H9 (cell line): ENCODE measurements around the gene FFAR3. TPM values are rescaled to one million over a fixed set of nuclear protein-coding genes. Genes with fewer than 3 reads are reported as not detected.

Source experiments
- DNase-seq: peaks from one replicate; pipeline ENCODE4 v3.0.0-alpha.2; 2017
- H2AFZ ChIP-seq: one replicate; pipeline ENCODE4 v1.6.1; 2013; ENCODE audit warnings: mild to moderate bottlenecking, low read length, control low read depth, moderate library complexity
- H2AK5ac ChIP-seq: 2 replicates; pipeline ENCODE4 v1.6.1; 2013; ENCODE audit warnings: low read length, control low read depth, mixed read lengths; ENCODE audit not compliant: insufficient read length
- H2BK120ac ChIP-seq: one replicate; pipeline ENCODE4 v1.6.1; 2013; ENCODE audit warnings: low read depth, mild to moderate bottlenecking, low read length, control low read depth, inconsistent platforms; ENCODE audit not compliant: poor library complexity, severe bottlenecking
- H2BK12ac ChIP-seq: 2 replicates; pipeline ENCODE4 v1.6.1; 2013; ENCODE audit warnings: low read length, control low read depth, mixed read lengths, low read depth; ENCODE audit not compliant: insufficient read length
- H2BK15ac ChIP-seq: 2 replicates; pipeline ENCODE4 v1.6.1; 2013; ENCODE audit warnings: low read depth, low read length, control low read depth
- H2BK20ac ChIP-seq: one replicate; pipeline ENCODE4 v1.6.1; 2013; ENCODE audit warnings: low read depth, mild to moderate bottlenecking, low read length, control low read depth, inconsistent platforms; ENCODE audit not compliant: poor library complexity, severe bottlenecking
- H2BK5ac ChIP-seq: 2 replicates; pipeline ENCODE4 v1.6.1; 2013; ENCODE audit warnings: low read length, control low read depth, mixed read lengths; ENCODE audit not compliant: insufficient read length
- H3K14ac ChIP-seq: 2 replicates; pipeline ENCODE4 v1.6.1; 2013; ENCODE audit warnings: low read length, control low read depth; ENCODE audit not compliant: insufficient read depth
- H3K18ac ChIP-seq: 2 replicates; pipeline ENCODE4 v1.6.1; 2013; ENCODE audit warnings: low read depth, mild to moderate bottlenecking, mixed read lengths, low read length, control low read depth; ENCODE audit not compliant: insufficient read length
- H3K23ac ChIP-seq: 2 replicates; pipeline ENCODE4 v1.6.1; 2013; ENCODE audit warnings: low read length, control low read depth, mixed read lengths, low read depth; ENCODE audit not compliant: insufficient read length
- H3K23me2 ChIP-seq: 2 replicates; pipeline ENCODE4 v1.6.1; 2013; ENCODE audit warnings: low read depth, mild to moderate bottlenecking, mixed read lengths, low read length, control low read depth; ENCODE audit not compliant: insufficient read length, poor library complexity, severe bottlenecking
- H3K27ac ChIP-seq: 2 replicates; pipeline ENCODE4 v1.5.1; 2013; ENCODE audit warnings: low read length, control low read depth, mixed read lengths, low read depth; ENCODE audit not compliant: insufficient read length
- H3K27me3 ChIP-seq: 2 replicates; pipeline ENCODE4 v1.6.1; 2013; ENCODE audit warnings: low read length, control low read depth, inconsistent platforms; ENCODE audit not compliant: insufficient read depth
- H3K4ac ChIP-seq: 2 replicates; pipeline ENCODE4 v1.6.1; 2013; ENCODE audit warnings: low read depth, mild to moderate bottlenecking, control low read depth, inconsistent platforms, low read length, moderate library complexity
- H3K4me1 ChIP-seq: 2 replicates; pipeline ENCODE4 v1.6.1; 2013; ENCODE audit warnings: low read length, control low read depth, inconsistent platforms; ENCODE audit not compliant: insufficient read depth
- H3K4me2 ChIP-seq: 2 replicates; pipeline ENCODE4 v1.6.1; 2013; ENCODE audit warnings: low read length, control low read depth, mixed read lengths; ENCODE audit not compliant: insufficient read length, insufficient read depth
- H3K56ac ChIP-seq: 2 replicates; pipeline ENCODE4 v1.6.1; 2013; ENCODE audit warnings: low read depth, mild to moderate bottlenecking, mixed read lengths, low read length, control low read depth; ENCODE audit not compliant: insufficient read length
- H3K79me1 ChIP-seq: 2 replicates; pipeline ENCODE4 v1.6.1; 2013; ENCODE audit warnings: low read depth, mild to moderate bottlenecking, moderate library complexity, low read length, control low read depth, inconsistent platforms; ENCODE audit not compliant: insufficient read depth, poor library complexity, severe bottlenecking
- H3K79me2 ChIP-seq: 2 replicates; pipeline ENCODE4 v1.6.1; 2013; ENCODE audit warnings: low read length, control low read depth, inconsistent platforms; ENCODE audit not compliant: insufficient read depth
- H3K9ac ChIP-seq: 2 replicates; pipeline ENCODE4 v1.6.1; 2013; ENCODE audit warnings: low read length, control low read depth, mixed read lengths; ENCODE audit not compliant: insufficient read length; ENCODE audit errors: extremely low read depth
- H3K9me3 ChIP-seq: one replicate; pipeline ENCODE4 v1.6.1; 2013; ENCODE audit warnings: low read depth, low read length, inconsistent platforms; ENCODE audit not compliant: control insufficient read depth
- H3T11ph ChIP-seq: one replicate; pipeline ENCODE4 v1.6.1; 2013; ENCODE audit warnings: mild to moderate bottlenecking, low read length, control low read depth, inconsistent platforms
- H4K20me1 ChIP-seq: one replicate; pipeline ENCODE4 v1.6.1; 2013; ENCODE audit not compliant: control insufficient read depth, insufficient read length, insufficient read depth
- H4K5ac ChIP-seq: 2 replicates; pipeline ENCODE4 v1.6.1; 2013; ENCODE audit warnings: low read depth, mild to moderate bottlenecking, mixed read lengths, low read length, control low read depth; ENCODE audit not compliant: insufficient read length
- H4K8ac ChIP-seq: replicated peaks from 2 replicates; pipeline ENCODE4 v1.6.1; 2013; ENCODE audit warnings: low read length, control low read depth, mixed read lengths, low read depth; ENCODE audit not compliant: insufficient read length
- H4K91ac ChIP-seq: 2 replicates; pipeline ENCODE4 v1.6.1; 2013; ENCODE audit warnings: low read depth, mild to moderate bottlenecking, moderate library complexity, mixed read lengths, low read length, control low read depth; ENCODE audit not compliant: insufficient read length
- H3K27ac Mint-ChIP-seq, 3 experiments: 2 replicates in 2 of 3; 3 replicates in 1 of 3; pipeline ENCODE4 v1.8.0; 2020 to 2021; ENCODE audit warnings: mixed read lengths in 3 of 3, mild to moderate bottlenecking in 1 of 3, moderate library complexity in 1 of 3
- H3K27me3 Mint-ChIP-seq: 2 replicates; pipeline ENCODE4 v1.8.0; 2021; ENCODE audit warnings: low read depth, mild to moderate bottlenecking, moderate library complexity, mixed read lengths
- H3K36me3 Mint-ChIP-seq, 3 experiments: 2 replicates in 2 of 3; 3 replicates in 1 of 3; pipeline ENCODE4 v1.8.0; 2020 to 2021; ENCODE audit warnings: low read depth in 3 of 3, mixed read lengths in 3 of 3; ENCODE audit not compliant: insufficient read depth in 1 of 3
- H3K4me1 Mint-ChIP-seq, 2 experiments: 2 replicates each; pipeline ENCODE4 v1.8.0; 2020; ENCODE audit warnings: mixed read lengths in 2 of 2
- H3K4me3 Mint-ChIP-seq, 2 experiments: 2 replicates in 1 of 2; 3 replicates in 1 of 2; pipeline ENCODE4 v1.8.0; 2020 to 2021; ENCODE audit warnings: mild to moderate bottlenecking in 2 of 2, mixed read lengths in 2 of 2, moderate library complexity in 1 of 2
- H3K9me3 Mint-ChIP-seq, 2 experiments: 2 replicates in 1 of 2; 3 replicates in 1 of 2; pipeline ENCODE4 v1.8.0; 2020; ENCODE audit warnings: mild to moderate bottlenecking in 2 of 2, mixed read lengths in 2 of 2, moderate library complexity in 1 of 2
- WGBS: extraction: QIAGEN DNeasy Blood & Tissue Kit; methylation state at CpG from one replicate; pipeline ENCODE4 v1.1.7; 2013; ENCODE audit warnings: missing lambda C conversion rate, low lambda C conversion rate, mixed read lengths; ENCODE audit not compliant: insufficient read length; ENCODE audit errors: extremely low coverage; 5-methylcytosine and 5-hydroxymethylcytosine counted together
- total RNA-seq: library from RNA; stranded (reverse); gene quantifications from 2 replicates; pipeline ENCODE4 v1.2.1, GENCODE V29; 2021
- TF ChIP-seq, protein P1 (sequence below): fragments of 200-600 bp; sonication (generic); conservative IDR thresholded peaks from 3 replicates; pipeline ENCODE4 v1.8.0; 2021; ENCODE audit warnings: antibody characterized with exemption, mild to moderate bottlenecking

Gene FFAR3
- total RNA-seq, 1 experiment from 2014 or later, result not detected

DNA sequence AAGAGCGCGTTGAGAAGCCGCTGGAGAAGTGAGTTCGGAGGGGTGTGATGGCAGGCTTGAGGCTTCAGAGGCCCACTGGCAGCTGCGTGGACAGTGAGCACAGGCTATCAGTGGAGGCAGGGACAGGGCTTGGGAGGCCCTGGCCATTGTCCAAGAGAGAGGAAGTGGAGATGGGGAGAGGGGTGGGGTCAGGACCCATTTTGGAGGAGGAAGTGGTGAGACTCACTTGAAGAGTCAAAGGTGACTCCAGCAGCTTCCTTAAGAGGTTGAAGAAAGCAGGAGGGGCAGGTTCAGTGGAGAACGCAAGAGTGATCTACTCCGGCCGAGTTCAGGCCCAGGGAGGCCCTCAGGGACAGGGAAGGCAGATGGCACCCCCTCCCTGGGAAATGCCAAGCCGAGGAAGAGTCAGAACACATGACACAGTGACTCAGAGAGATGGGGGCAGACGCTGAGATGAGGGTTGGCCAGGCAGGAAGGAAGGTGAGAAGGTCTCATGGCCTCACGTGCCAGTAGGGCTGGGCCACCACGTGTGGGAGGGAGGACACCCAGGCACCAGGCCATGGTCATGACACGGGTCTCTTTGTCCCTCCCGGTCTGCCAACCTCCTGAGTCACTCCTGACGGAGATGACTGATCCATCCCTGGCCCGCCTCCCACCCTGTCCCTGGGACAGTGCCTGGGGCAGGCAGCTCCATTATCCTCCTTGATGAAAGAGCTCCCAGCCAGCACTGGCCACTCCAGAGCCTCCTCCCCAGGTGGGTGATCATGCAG lies 39.4 kb upstream of the FFAR3 start:
- Histone ChIP-seq H3T11ph (no peak overlapping the region), H3K79me1 (no peaks in the 10 kb centered on the region), H3K14ac (no peak overlapping the region; the same call in 1 of the 2 replicates), H3K9ac (no peak overlapping the region), H3K9me3 (no peaks in the 10 kb centered on the region), H2AFZ (no peak overlapping the region), H4K20me1 (no peaks in the 10 kb centered on the region), H3K79me2 (no peaks in the 10 kb centered on the region), H2AK5ac (no peak overlapping the region), H3K23ac (no peak overlapping the region), H4K91ac (no peak overlapping the region), H4K5ac (no peak overlapping the region), H3K27ac (no peak overlapping the region), H3K23me2 (no peaks in the 10 kb centered on the region), H2BK20ac (no peak overlapping the region), H2BK120ac (no peak overlapping the region), H2BK5ac (no peak overlapping the region), H3K56ac (no peak overlapping the region), H3K27me3 (no peaks in the 10 kb centered on the region), H3K18ac (no peak overlapping the region), H3K4me2 (no peak overlapping the region), H4K8ac (no peak overlapping the region), H2BK12ac (no peak overlapping the region), H3K4ac (no peak overlapping the region), H3K4me1 (no peaks in the 10 kb centered on the region), H2BK15ac (no peak overlapping the region)
- H3K27me3 Mint-ChIP-seq, result peaks cover 3% of the 10 kb centered on the region
- TF ChIP-seq, protein P1, sequence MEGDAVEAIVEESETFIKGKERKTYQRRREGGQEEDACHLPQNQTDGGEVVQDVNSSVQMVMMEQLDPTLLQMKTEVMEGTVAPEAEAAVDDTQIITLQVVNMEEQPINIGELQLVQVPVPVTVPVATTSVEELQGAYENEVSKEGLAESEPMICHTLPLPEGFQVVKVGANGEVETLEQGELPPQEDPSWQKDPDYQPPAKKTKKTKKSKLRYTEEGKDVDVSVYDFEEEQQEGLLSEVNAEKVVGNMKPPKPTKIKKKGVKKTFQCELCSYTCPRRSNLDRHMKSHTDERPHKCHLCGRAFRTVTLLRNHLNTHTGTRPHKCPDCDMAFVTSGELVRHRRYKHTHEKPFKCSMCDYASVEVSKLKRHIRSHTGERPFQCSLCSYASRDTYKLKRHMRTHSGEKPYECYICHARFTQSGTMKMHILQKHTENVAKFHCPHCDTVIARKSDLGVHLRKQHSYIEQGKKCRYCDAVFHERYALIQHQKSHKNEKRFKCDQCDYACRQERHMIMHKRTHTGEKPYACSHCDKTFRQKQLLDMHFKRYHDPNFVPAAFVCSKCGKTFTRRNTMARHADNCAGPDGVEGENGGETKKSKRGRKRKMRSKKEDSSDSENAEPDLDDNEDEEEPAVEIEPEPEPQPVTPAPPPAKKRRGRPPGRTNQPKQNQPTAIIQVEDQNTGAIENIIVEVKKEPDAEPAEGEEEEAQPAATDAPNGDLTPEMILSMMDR, result no peak
- H3K27ac Mint-ChIP-seq, result peak overlapping the region in 2 of 3 experiments; percentile 21 to 96; a peak in 2 of 7 replicates
- H3K4me3 Mint-ChIP-seq, result 0 out of 5 replicates have a peak overlapping the region, but pooled peaks of 1 of the 2 experiments have one; percentile 15
- H3K9me3 Mint-ChIP-seq, result peaks cover 4 to 11% of the 10 kb centered on the region in 2 experiments; a peak in 3 of 5 replicates
- no peaks in the 10 kb centered on the region for H3K4me1 Mint-ChIP-seq
- H3K36me3 Mint-ChIP-seq, result peaks cover 2 to 4% (median 4%) of the 10 kb centered on the region in 3 experiments; a peak in 1 of 7 replicates
- DNase-seq, result peak; percentile 25
- no CpG with 5 or more reads among the region's 16 CpGs for WGBS
